Stimulated activated CD8-positive, alpha-beta memory T cell treated with anti-CD3 and anti-CD28 coated beads, Interleukin-7, amount 100 ng/mL, for 1 hour (primary cell): ENCODE results near the gene CARNS1.
"Not testable (repeated sequence)": the region's sequence is repeated elsewhere in the genome, so short reads cannot be mapped to it uniquely, and the experiment has no call there.

Experiments used
- DNase-seq, 2 donors: peaks; one replicate each; pipeline ENCODE4 v3.0.0-alpha.2; 2020; ENCODE audit warnings: low read depth in 2 of 2

The CARNS1 gene

DNA sequence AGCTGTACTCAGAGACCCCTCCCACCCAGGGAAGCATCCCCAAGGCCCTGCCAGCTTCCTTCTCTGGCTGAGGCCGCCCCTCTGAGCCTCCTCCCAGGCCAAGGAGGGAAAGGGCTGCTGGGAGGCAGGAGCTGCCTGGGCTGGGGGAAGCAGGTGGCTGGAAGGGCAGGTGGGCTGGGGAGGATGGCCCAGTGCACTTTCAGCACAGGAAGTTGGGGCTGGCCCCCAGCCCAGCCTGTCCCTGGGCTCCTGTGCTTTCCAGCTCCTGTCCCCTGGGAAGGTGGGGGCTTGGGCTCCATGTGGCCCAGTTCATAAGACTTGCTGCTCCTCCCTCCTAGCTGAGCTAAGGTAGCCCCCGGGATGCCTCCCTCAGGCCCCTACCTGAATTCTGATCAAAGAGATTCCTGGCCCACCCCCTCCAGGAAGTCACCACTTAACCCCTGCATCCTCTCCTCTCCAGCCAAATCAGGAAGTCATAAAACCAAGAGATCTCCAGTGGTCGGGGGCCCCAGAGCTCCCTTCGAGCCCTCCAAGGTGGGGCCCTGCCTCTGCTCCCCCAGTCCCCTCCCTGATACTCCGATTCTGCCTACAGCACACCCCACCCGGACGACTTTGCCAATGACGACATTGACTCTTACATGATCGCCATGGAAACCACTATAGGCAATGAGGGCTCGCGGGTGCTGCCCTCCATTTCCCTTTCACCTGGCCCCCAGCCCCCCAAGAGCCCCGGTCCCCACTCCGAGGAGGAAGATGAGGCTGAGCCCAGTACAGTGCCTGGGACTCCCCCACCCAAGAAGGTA, 18.7 kb upstream of the CARNS1 start:
- DNase-seq, result no peak

- DNase-seq, result no peak
Measured at GRCh38 chr11:67397536-67397935, 17.9 kb upstream of the CARNS1 start.

GRCh38 chr11:67397986-67398660, 17.4 kb upstream of the CARNS1 start:
- no peak for DNase-seq

DNA sequence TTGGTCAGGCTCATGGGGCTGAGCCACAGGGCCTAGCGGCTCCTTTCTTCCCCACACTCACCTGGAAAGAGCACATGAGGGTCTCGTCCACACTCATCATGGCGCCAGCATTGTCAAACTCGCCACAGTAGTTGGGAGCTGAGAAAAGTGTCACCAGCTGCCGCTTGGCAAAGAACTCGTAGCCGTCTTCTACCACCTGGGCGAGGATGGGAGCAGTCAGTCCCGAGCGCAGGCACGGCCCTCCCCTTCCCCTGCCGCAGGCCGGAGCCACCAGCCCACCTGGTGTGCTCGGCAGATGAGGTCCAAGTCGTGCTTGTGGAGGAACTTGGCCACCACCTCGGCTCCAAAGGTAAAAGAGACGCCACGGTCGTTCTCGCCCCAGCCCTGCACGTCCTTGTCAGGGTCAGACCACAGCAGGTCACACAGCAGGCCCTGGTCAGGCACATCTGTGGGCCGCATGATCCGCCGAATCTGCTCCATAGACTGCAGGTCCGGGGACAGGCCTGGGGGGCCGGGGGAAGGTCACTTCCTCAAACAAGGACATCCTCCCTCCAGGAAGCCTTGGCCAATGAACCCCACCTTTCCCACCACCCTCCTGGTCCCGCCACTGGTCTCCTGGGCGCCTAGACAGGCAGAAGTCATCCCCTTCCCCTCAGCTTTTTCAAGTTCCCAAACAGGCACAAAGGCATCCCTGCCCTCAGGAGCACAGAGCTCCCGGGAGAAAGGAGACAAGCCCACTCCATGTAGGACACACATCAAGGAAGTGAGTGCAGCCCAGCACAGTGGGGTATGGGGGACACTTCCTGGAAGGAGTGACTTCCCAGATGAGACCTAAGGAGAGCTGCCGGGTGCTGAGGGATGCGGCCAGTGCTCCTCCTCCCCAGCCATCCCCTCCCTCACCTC, 16.6 kb upstream of the CARNS1 start:
- no peak for DNase-seq

DNA sequence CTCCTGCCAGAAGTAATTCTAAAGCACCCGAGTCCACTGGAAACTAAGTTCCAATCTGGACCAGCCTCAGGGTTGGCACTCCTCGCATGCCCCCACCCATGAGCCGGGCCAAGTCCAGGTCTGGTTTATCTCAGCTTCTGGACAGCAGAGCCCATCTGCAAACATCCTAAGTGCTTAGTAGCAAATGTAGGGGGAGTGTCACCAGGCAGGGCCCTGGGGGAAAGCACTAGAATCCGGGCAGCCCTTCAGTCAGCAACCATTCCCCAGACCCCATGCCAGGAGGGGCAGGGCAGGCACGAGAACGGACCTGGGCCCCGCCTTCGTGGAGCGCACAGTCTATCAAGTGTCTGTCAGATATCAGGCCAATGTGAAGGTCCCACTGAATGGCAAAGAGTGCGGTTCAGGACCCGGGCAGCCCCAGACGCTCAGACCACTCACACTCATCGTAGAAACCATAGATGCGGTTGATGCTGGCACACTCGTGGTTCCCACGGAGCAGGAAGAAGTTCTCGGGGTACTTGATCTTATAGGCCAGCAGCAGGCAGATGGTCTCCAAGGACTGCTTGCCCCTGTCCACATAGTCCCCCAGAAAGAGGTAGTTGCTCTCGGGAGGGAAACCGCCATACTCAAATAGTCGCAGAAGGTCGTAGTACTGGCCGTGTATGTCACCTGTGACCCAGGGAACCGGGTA, 15.1 kb upstream of the CARNS1 start:
- no peak for DNase-seq

DNA sequence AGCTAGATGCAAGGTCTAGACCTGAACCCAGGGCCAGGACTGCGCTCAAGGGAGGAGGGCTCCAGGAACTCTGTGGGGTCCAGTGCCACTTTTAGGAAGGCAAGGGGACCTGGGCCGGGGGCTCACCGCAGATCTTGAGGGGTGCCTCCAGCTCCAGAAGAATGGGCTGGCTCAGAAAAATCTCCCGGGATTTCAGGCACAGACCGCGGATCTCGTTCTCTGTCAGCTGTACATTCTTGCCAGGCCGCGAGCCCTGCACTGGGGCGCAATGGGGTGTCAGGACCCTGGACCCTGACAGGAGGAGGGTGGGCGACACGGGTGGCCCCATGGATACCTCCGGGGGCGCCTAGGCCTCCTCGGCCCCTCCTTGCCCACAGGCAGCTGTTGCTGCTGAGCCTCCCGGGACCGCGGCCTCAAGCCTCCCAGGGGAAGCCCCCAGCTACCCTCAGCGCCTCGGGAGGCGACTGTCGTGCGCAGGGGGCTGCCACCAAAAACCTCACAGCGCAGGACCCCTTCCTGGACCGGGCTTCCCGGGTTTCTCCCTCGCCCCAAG, 14.5 kb upstream of the CARNS1 start:
- no peak for DNase-seq

GRCh38 chr11:67401495-67402191, 13.8 kb upstream of the CARNS1 start, which contains the start of gene PPP1CA:
TSS of gene PPP1CA (minus strand) at chr11:67401858. CDS start at chr11:67401782, 76 bp downstream.
- DNase-seq, result peak; percentile 89

GRCh38 chr11:67402192-67402839, 13.2 kb upstream of the CARNS1 start:
- DNase-seq, result not testable (repeated sequence)

- DNase-seq, result not testable (repeated sequence)
Measured at GRCh38 chr11:67403085-67403484, 12.4 kb upstream of the CARNS1 start.

DNA sequence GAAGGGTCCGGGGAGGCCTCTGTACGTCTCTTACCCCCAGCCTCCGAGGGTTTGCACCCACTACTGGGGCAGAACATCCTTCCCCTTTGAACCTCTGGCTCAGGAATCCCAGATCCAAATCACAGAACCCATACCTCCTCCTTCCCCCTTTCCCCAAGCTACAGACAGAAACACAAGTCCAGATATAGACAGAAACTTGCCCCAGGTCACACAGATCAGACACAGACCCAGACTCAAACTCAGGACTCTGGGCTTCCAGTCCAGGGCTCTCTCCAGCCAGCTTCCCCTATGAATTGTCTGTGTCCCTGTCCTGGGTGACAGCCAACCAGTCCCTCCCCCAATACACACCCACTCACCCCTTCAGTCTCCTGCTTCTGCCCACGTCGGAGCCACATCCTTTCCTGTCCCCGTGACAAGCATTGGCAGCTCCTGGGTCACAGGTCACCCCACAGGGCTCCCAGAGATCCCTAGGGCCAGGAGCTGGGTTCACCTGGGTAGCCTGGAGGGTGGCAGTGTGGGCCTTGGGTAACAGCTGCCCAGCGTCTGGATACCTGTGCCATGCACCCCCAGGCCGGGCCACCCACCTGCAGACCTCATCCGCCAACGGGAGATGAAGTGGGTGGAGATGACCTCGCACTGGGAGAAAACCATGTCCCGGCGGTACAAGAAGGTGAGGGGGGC, 10.8 kb upstream of the CARNS1 start:
- DNase-seq, result no peak

- DNase-seq, result no peak
Measured at GRCh38 chr11:67405196-67405567, 10.3 kb upstream of the CARNS1 start.

- DNase-seq, result no peak
Measured at GRCh38 chr11:67405688-67406339, 9.7 kb upstream of the CARNS1 start.

DNA sequence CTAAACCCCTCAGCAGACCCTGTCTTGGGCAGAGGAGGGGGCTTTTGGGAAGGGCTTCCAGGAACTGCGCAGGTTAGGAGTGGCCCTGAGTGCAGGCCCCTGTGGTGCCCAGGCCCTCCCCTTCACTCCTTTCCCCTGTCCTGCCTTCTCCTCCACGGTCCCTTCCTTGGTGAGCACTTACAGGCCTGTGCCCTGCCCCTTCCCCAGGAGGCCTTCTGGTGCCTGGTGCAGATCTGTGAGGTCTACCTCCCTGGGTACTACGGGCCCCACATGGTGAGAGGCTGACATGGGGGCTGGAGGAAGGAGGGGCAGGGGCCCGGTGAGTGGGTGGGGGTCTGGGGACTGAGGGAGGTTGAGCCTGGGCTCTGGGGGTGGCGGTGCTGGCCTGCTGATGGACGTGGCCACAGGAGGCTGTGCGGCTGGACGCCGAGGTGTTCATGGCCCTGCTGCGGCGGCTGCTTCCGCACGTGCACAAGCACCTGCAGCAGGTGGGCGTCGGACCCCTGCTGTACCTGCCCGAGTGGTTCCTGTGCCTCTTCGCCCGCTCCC, 9.0 kb upstream of the CARNS1 start:
- DNase-seq, result no peak

DNA sequence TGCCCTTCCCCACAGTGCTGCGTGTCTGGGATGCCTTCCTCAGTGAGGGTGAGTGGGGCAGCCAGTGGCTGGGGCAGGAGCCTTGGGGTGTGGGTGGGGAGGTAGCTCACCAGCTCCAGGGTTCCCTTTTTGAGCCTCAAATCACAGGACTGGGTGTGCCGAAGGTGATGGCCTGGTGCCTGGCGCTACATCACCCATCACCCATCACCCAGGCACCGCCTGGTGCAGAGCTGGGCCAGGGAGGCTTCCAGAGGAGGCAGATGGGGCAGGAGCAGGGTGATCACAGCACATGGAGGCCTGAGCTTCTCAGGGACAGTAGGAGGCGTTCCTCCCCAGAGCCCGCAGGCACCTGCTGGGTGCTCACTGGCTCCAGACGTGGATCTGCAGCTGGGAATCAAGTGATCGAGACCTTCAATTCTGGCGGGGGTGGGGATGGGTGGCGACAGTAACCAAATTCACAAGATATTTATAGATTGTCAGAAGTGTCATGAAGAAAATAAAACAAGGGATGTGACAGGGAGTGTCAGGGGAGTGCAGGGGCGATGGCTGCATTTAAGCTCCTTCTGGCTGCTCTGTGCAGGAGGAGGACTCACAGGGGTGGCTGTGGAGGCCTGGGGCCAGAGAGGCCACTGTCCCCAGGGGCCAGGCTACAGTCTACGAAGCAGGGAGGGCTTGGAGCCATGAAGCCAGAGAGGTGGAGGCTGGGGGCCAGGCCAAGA, 8.3 kb upstream of the CARNS1 start:
- DNase-seq, result no peak

DNA sequence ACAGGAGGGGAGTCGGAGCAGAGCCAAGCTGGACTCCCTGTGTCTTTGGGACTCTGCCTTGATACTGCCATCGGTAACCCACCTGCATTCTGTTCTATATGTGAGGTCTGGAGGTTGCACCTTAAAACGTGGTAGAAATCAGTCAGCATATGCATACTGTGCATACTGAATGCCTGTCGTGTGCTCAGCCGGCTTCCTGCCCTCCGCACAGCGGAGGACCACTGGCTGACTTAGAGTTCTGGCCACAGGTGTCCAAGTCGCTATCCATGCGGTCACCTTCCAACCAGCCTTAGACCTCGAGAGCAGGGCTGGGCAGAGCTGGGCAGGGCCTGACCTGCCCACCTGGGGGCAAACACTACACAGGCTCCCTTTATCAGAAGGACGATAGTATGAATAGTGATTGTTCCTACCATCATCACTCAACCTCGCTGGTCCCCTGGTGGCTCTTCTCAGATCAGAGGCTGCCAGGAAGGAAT, 7.8 kb upstream of the CARNS1 start:
- no peak for DNase-seq

DNA sequence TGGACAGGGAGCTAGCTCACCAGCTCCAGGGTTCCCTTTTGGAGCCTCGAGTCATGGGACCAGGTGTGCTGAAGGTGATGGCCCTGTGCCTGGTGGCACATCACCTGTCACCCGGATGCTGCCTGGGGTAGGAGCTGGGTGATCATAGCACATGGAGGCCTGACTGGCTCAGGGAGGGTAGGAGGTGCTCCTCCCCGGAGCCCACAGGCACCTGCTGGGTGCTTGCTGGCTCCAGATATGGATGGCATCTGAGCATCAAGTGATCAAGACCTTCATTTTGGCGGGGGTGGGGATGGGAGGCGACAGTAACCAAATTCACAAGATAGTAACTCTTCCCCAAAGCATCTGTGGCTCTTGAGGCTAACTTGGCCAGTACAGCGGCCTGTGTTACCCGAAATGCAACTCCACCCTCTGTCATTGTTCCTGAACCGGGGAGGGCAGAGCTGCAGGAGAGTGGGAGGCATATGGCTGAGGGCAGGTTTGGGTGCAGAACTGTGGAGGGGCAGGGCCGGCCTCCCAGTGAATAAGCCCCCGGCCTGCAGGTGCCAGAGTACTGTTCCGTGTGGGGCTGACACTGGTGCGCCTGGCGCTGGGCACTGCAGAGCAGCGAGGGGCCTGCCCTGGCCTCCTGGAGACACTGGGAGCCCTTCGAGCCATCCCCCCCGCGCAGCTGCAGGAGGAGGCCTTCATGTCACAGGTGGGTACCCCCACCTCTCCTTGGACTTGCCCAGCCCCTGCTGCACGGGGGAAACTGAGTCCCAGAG, 6.9 kb upstream of the CARNS1 start:
- no peak for DNase-seq

DNA sequence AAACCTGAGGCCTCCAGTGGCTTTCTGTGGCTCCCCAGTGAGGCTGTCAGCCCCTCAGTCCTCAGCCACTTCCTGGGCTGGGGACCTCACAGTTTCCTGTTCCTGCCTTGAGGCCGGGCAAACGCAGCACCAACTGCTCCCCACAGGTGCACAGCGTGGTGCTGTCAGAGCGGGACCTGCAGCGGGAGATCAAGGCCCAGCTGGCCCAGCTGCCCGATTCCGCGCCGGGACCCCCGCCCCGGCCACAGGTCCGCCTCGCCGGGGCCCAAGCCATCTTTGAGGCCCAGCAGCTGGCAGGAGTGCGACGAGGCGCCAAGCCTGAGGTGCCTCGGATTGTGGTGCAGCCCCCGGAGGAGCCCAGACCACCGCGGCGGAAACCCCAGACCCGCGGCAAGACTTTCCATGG, 6.2 kb upstream of the CARNS1 start:
- DNase-seq, result peak in 1 of 2 donors; percentile 46
